Lower leg skin (tissue), 3 donors: Measurements from ENCODE around the gene KRT2.

Source experiments
- POLR2A ChIP-seq, 2 donors: fragments of 450-650 bp; IDR thresholded peaks; one replicate each; pipeline ENCODE4 v1.6.1; 2016 to 2017; ENCODE audit warnings: antibody characterized with exemption in 2 of 2, mild to moderate bottlenecking in 1 of 2, moderate library complexity in 1 of 2
- TF ChIP-seq, protein P1 (sequence below), 3 donors: fragments of 450-650 bp; IDR thresholded peaks; one replicate each; pipeline ENCODE4 v1.5.1; 2016; ENCODE audit warnings: antibody characterized with exemption in 3 of 3, mild to moderate bottlenecking in 3 of 3, moderate library complexity in 2 of 3

DNA sequence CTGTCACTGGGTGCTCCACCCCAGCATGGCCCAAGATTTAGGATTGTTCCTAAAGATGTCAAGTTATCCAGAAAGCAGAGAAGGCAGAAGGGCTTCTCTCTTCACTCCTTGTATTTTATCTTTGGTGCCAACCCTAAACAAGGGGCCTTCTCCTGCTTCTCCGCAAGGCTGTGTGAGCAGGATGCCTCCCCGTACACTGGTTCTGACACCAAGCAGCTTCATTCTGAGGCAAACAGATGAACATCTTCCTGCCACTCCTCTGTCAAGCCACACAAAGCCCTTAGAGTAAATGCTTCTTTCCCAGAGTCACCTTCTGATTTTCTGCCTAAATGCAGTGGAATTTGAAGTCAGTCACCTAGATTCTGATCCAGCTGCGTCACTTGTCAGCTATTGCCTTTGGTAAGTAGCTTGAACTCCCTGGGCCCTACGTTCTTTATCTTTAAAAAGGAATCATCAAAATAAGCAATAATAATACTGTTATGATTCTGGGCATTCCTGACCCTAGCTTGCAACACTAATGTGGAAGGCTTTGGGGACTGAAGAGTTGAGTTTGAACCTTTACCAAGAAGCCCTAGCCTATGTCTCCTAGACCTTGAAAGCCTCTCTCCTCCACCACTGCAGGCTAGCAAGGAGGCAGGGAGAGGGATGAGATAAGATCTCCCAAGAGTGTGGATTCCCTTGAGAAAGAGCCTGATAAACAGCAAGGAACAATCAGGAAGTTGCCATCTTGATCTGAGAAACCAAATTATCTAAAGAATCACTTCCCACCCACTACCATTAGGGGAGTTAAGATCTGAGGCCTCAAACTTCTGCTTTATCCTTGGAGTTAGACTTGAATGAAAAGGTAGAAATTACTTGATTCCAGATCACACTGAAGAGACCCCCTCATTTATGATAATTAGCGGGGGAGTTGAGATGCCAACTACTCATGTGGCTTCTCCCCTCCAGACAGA lies 39.3 kb downstream of the KRT2 start:
- TF ChIP-seq, protein P1, sequence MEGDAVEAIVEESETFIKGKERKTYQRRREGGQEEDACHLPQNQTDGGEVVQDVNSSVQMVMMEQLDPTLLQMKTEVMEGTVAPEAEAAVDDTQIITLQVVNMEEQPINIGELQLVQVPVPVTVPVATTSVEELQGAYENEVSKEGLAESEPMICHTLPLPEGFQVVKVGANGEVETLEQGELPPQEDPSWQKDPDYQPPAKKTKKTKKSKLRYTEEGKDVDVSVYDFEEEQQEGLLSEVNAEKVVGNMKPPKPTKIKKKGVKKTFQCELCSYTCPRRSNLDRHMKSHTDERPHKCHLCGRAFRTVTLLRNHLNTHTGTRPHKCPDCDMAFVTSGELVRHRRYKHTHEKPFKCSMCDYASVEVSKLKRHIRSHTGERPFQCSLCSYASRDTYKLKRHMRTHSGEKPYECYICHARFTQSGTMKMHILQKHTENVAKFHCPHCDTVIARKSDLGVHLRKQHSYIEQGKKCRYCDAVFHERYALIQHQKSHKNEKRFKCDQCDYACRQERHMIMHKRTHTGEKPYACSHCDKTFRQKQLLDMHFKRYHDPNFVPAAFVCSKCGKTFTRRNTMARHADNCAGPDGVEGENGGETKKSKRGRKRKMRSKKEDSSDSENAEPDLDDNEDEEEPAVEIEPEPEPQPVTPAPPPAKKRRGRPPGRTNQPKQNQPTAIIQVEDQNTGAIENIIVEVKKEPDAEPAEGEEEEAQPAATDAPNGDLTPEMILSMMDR (IDR thresholded peaks at IDR 0.05), result no peak
- TF ChIP-seq POLR2A (IDR thresholded peaks at IDR 0.05), result no peak
